Uterus (tissue), 4 donors: Measurements from ENCODE around the gene TRIM62. TPM values are rescaled to one million over a fixed set of nuclear protein-coding genes. Genes with fewer than 3 reads are reported as not detected.

Experiments
- DNase-seq, 2 donors: peaks; one replicate each; pipeline ENCODE4 v3.0.0-alpha.2; 2019 to 2020
- H3K27ac ChIP-seq, 2 donors: fragments of 200-600 bp; sonication (generic); 1 replicate in 1 of 2; 2 replicates in 1 of 2; pipeline ENCODE4 v1.5.1; 2016 to 2018
- H3K27me3 ChIP-seq, 2 donors: fragments of 200-600 bp; sonication (generic); one replicate each; pipeline ENCODE4 v1.5.1; 2018 to 2019; ENCODE audit warnings: control low read depth in 1 of 2
- H3K36me3 ChIP-seq, 2 donors: fragments of 200-600 bp; sonication (generic); one replicate each; pipeline ENCODE4 v1.5.1; 2019; ENCODE audit warnings: control low read depth in 1 of 2
- H3K4me1 ChIP-seq, 2 donors: fragments of 200-600 bp; sonication (generic); one replicate each; pipeline ENCODE4 v1.5.1; 2018 to 2019; ENCODE audit warnings: control low read depth in 1 of 2
- H3K4me3 ChIP-seq, 2 donors: fragments of 200-600 bp; sonication (generic); 1 replicate in 1 of 2; 2 replicates in 1 of 2; pipeline ENCODE4 v1.5.1; 2018 to 2019; ENCODE audit warnings: mild to moderate bottlenecking in 1 of 2
- H3K9me3 ChIP-seq, 2 donors: fragments of 200-600 bp; sonication (generic); one replicate each; pipeline ENCODE4 v1.5.1; 2019; ENCODE audit warnings: control low read depth in 1 of 2
- CTCF ChIP-seq, 4 experiments: fragments of 200-600 bp in 2 of 4; fragments of 450-650 bp in 2 of 4; sonication (generic) in 2 of 4; IDR thresholded peaks; one replicate each; pipeline ENCODE4 v1.5.1; 2016 to 2019; ENCODE audit warnings: antibody characterized with exemption in 4 of 4, mild to moderate bottlenecking in 2 of 4, moderate library complexity in 1 of 4
- POLR2A ChIP-seq, 2 donors: fragments of 450-650 bp; IDR thresholded peaks; one replicate each; pipeline ENCODE4 v1.6.1; 2016; ENCODE audit warnings: antibody characterized with exemption in 2 of 2, mild to moderate bottlenecking in 1 of 2, moderate library complexity in 1 of 2
- intact Hi-C: fragments of 100-400 bp; cut with DNase I; formaldehyde crosslinking; loops from one replicate; pipeline ENCODE4 v1.15.1; 2023; ENCODE audit warnings: low total_unique reads
- total RNA-seq, 4 donors: library from RNA; depleted of rRNA in 3 of 4; stranded (reverse); fragments of >200 nt in 3 of 4; gene quantifications; one replicate each; pipeline versions ENCODE4 v1.1.0 to v1.2.4, GENCODE V29; 2014 to 2023
- donor health status: DM: yes; HTN: yes; CAD: no.

Gene TRIM62
- total RNA-seq, 4 donors from 2014 or later, result 0.26 to 9.4 (median 1.4) TPM

- DNase-seq, result no peak
- Histone ChIP-seq H3K27ac (no peak overlapping the region), H3K36me3 (no peaks in the 10 kb centered on the region), H3K4me3 (no peak overlapping the region), H3K4me1 (peaks cover 0 to 7% of the 10 kb centered on the region in 2 donors), H3K27me3 (no peaks in the 10 kb centered on the region), H3K9me3 (no peaks in the 10 kb centered on the region)
- no peak for TF ChIP-seq CTCF (IDR thresholded peaks at IDR 0.05)
- TF ChIP-seq POLR2A (IDR thresholded peaks at IDR 0.05), result no peak
- intact Hi-C loops, result no loop called here
These were observed 60.1 kb downstream of the TRIM62 start for GRCh38 chr1:33121728-33122127.

GRCh38 chr1:33120436-33121231, 61.2 kb downstream of the TRIM62 start:
- DNase-seq, result no peak
- no peaks in the 10 kb centered on the region for H3K27me3 ChIP-seq
- intact Hi-C loops, result no loop called here
- H3K4me3 ChIP-seq, result no peak overlapping the region
- H3K9me3 ChIP-seq, result no peaks in the 10 kb centered on the region
- no peaks in the 10 kb centered on the region for H3K36me3 ChIP-seq
- H3K4me1 ChIP-seq, result no peaks in the 10 kb centered on the region
- TF ChIP-seq POLR2A (IDR thresholded peaks at IDR 0.05), result no peak
- TF ChIP-seq CTCF (IDR thresholded peaks at IDR 0.05), result no peak
- no peak overlapping the region for H3K27ac ChIP-seq

- H3K9me3 ChIP-seq, result no peaks in the 10 kb centered on the region
- H3K4me3 ChIP-seq, result no peak overlapping the region
- no peaks in the 10 kb centered on the region for H3K36me3 ChIP-seq
- TF ChIP-seq POLR2A (IDR thresholded peaks at IDR 0.05) (no peak), CTCF (IDR thresholded peaks at IDR 0.05) (no peak)
- DNase-seq, result no peak
- no peaks in the 10 kb centered on the region for H3K27me3 ChIP-seq
- H3K27ac ChIP-seq, result no peak overlapping the region
- intact Hi-C loops, result no loop called here
- no peaks in the 10 kb centered on the region for H3K4me1 ChIP-seq
These were observed 62.2 kb downstream of the TRIM62 start for GRCh38 chr1:33119532-33120217.

- Histone ChIP-seq H3K4me1 (no peaks in the 10 kb centered on the region), H3K9me3 (no peaks in the 10 kb centered on the region), H3K27me3 (no peaks in the 10 kb centered on the region), H3K27ac (no peak overlapping the region), H3K4me3 (no peak overlapping the region), H3K36me3 (no peaks in the 10 kb centered on the region)
- DNase-seq, result no peak
- intact Hi-C loops, result no loop called here
- TF ChIP-seq POLR2A (IDR thresholded peaks at IDR 0.05) (no peak), CTCF (IDR thresholded peaks at IDR 0.05) (no peak)
These were observed 62.8 kb downstream of the TRIM62 start for GRCh38 chr1:33119050-33119449.

- TF ChIP-seq POLR2A (IDR thresholded peaks at IDR 0.05) (no peak), CTCF (IDR thresholded peaks at IDR 0.05) (no peak)
- Histone ChIP-seq H3K4me1 (no peaks in the 10 kb centered on the region), H3K9me3 (no peaks in the 10 kb centered on the region), H3K27ac (no peak overlapping the region), H3K27me3 (no peaks in the 10 kb centered on the region), H3K4me3 (no peak overlapping the region), H3K36me3 (no peaks in the 10 kb centered on the region)
- intact Hi-C loops, result no loop called here
- DNase-seq, result no peak
These were observed 63.6 kb downstream of the TRIM62 start for GRCh38 chr1:33118274-33118673.
